ENCODE measurements around the gene IL2RA. TPM values are rescaled to one million over a fixed set of nuclear protein-coding genes. Genes with fewer than 3 reads are reported as not detected.

Gene IL2RA
- total and polyA plus RNA-seq, 10 of the 15 experiments (the other 5 are each of a cell fraction or from before 2014, with no cell fraction given) = 2.2 to 6.0 (median 4.9) TPM

GRCh38 chr10:6013413-6014192 lies 48.6 kb downstream of the IL2RA start:
- ATAC-seq (peak; percentile 52), DNase-seq (ENCODE audit: low read depth, low spot score) (no peak), FAIRE-seq (no peak)
- RAD21 ChIA-PET (ENCODE audit: unreplicated experiment) = interaction anchor here (1.1 to 2.6 kb wide), 17 partner anchors 15 to 393 kb away, joined by 3 to 45 read pairs (median 7); partner anchors contain the start of genes ANKRD16, FBH1, IL15RA and PFKFB3
- WGBS (ENCODE audit: insufficient coverage, insufficient replicate concordance, low lambda C conversion rate, missing lambda C conversion rate) = 67% methylated on average over 16 of the region's 17 CpGs
- Histone ChIP-seq H3K36me3 (ENCODE audit: control insufficient read depth in 2 of 2, insufficient read depth in 2 of 2, low read length in 1 of 2) (no peaks in the 10 kb centered on the region), H2AFZ (ENCODE audit: control insufficient read depth, low read depth, low read length) (no peak overlapping the region; the same call in 1 of the 2 replicates), H3K79me2 (ENCODE audit: control insufficient read depth, insufficient read depth, low read length) (no peaks in the 10 kb centered on the region), H3K27me3 (replicated peaks in 1 of 2; ENCODE audit: control insufficient read depth in 2 of 2, insufficient read depth in 2 of 2, low read length in 1 of 2) (no peaks in the 10 kb centered on the region; a peak in 1 of 4 replicates), H3K9ac (ENCODE audit: control insufficient read depth, insufficient read depth, low read length) (no peak overlapping the region), H3K4me1 (ENCODE audit: control insufficient read depth, insufficient read depth, low read length) (no peaks in the 10 kb centered on the region), H3K27ac (ENCODE audit: control insufficient read depth, insufficient read depth) (no peak overlapping the region), H3K9me3 (replicated peaks; ENCODE audit: control insufficient read depth, insufficient read depth, low read length) (no peaks in the 10 kb centered on the region), H3K4me2 (ENCODE audit: control insufficient read depth, insufficient read depth) (no peak overlapping the region), H3K4me3 (no peak overlapping the region), H4K20me1 (ENCODE audit: control insufficient read depth, insufficient read depth) (no peaks in the 10 kb centered on the region)
- CTCF ChIA-PET = interaction anchor here (0.6 to 6.0 kb wide), 39 partner anchors 9 to 417 kb away, joined by 3 to 142 read pairs (median 7); partner anchors contain the start of gene IL15RA
- SMC1A ChIA-PET (ENCODE audit: uncharacterized antibody, unreplicated experiment) = interaction anchor here (0.6 to 8.2 kb wide), 31 partner anchors 9 to 666 kb away, joined by 3 to 81 read pairs (median 4); no protein-coding TSS in a partner anchor
- no peak for TF ChIP-seq RBBP5 (conservative IDR thresholded peaks at IDR 0.05)
- TF ChIP-seq IKZF1 (conservative IDR thresholded peaks at IDR 0.05) = 0 out of 2 replicates have a peak, but pooled peaks have one; percentile 18
- TF ChIP-seq TBL1XR1 (IDR thresholded peaks at IDR 0.05; ENCODE audit: low read depth, low read length) = no peak
- TF ChIP-seq BCL11A (IDR thresholded peaks at IDR 0.05; ENCODE audit: low read depth, low read length) = no peak
- TF ChIP-seq EGR1 (IDR thresholded peaks at IDR 0.05; ENCODE audit: borderline replicate concordance in 1 of 2, low read depth in 2 of 2, low read length in 2 of 2) = no peak
- TF ChIP-seq TCF7 (IDR thresholded peaks at IDR 0.05; ENCODE audit: borderline replicate concordance) = no peak
- no peak for TF ChIP-seq ETV6 (conservative IDR thresholded peaks at IDR 0.05 in 1 of 2, IDR thresholded peaks at IDR 0.05 in 1 of 2; ENCODE audit: borderline replicate concordance in 1 of 2, low read depth in 1 of 2)
- intact Hi-C loops (cut with micrococcal nuclease; ENCODE audit: unreplicated experiment) (loop anchor here (1.0 to 2.0 kb wide), 3 partner anchors 38 to 387 kb away; no protein-coding TSS in a partner anchor), in situ Hi-C loops (cut with MboI) (loop anchor here (5.0 to 10.0 kb wide), 2 partner anchors 69 to 391 kb away; no protein-coding TSS in a partner anchor)
- POLR2A ChIA-PET = interaction anchor here (0.7 to 2.1 kb wide), 8 partner anchors 14 to 1365 kb away, joined by 3 to 12 read pairs (median 3); no protein-coding TSS in a partner anchor
- BruUV-seq (replicated peaks) = no TSS peak
